Neuron (in vitro differentiated cells): ENCODE measurements around the gene CAMK1D.
"Not testable (repeated sequence)": the region's sequence is repeated elsewhere in the genome, so short reads cannot be mapped to it uniquely, and the experiment has no call there.

Experiments
- H2AFZ ChIP-seq: one replicate; pipeline ENCODE4 v1.6.1; 2013; ENCODE audit warnings: low read depth, mild to moderate bottlenecking, inconsistent platforms, low read length, moderate library complexity
- H3K27me3 ChIP-seq: one replicate; pipeline ENCODE4 v1.6.1; 2013; ENCODE audit warnings: low read length; ENCODE audit not compliant: insufficient read depth
- H3K36me3 ChIP-seq: one replicate; pipeline ENCODE4 v1.6.1; 2013; ENCODE audit warnings: low read length; ENCODE audit not compliant: insufficient read depth
- H3K4me1 ChIP-seq: one replicate; pipeline ENCODE4 v1.6.1; 2013; ENCODE audit warnings: low read length; ENCODE audit not compliant: insufficient read depth
- H3K4me3 ChIP-seq: 2 replicates; pipeline ENCODE4 v1.5.1; 2013; ENCODE audit warnings: mild to moderate bottlenecking, low read length, moderate library complexity
- H3K9me3 ChIP-seq: one replicate; pipeline ENCODE4 v1.6.1; 2013; ENCODE audit warnings: low read length

CAMK1D gene

GRCh38 chr10:12803776-12804175, 454.4 kb downstream of the CAMK1D start:
- Histone ChIP-seq H3K9me3 (peaks cover 3% of the 10 kb centered on the region), H3K4me3 (no peak overlapping the region), H3K36me3 (peaks cover 3% of the 10 kb centered on the region), H3K27me3 (no peaks in the 10 kb centered on the region), H2AFZ (no peak overlapping the region), H3K4me1 (no peaks in the 10 kb centered on the region)

- no peaks in the 10 kb centered on the region for H3K9me3 ChIP-seq
- no peaks in the 10 kb centered on the region for H3K27me3 ChIP-seq
- no peak overlapping the region for H3K4me3 ChIP-seq
- no peak overlapping the region for H2AFZ ChIP-seq
- no peaks in the 10 kb centered on the region for H3K36me3 ChIP-seq
- H3K4me1 ChIP-seq = no peaks in the 10 kb centered on the region
These were observed 457.1 kb downstream of the CAMK1D start for GRCh38 chr10:12806228-12807095.

DNA sequence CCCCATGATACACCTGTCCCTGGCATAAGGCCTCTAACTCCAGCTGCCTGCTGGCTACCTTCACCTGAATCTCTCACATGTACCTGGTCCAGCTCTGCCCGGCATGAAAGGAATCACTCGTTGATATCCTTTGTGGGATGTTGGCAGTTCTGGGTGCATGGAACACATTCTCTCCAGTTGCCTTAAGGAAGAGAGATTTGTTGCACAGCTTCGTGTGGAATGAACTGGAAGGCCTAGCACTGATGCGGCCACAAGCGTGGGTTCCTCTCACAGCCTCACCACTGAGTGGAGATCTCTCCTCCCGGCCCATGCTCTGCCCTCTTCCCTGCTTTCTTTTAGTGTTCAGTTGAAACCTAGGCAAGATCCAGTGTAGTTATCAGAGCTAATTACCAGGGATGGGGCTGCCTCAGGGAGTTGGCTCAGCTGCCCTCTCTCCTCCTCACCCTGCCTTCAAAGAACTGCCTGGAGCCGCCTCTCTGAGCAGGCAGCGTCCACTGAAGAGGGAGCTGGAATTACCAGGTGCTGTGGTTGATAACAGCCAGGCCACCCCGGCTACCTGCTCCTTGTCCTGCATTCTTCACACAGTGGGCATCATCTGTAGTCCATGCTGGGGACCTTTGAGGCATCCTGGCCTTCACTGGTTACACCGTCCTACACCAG, 457.9 kb downstream of the CAMK1D start:
- H3K36me3 ChIP-seq = no peaks in the 10 kb centered on the region
- H3K27me3 ChIP-seq = no peaks in the 10 kb centered on the region
- H3K4me1 ChIP-seq = no peaks in the 10 kb centered on the region
- no peaks in the 10 kb centered on the region for H3K9me3 ChIP-seq
- no peak overlapping the region for H2AFZ ChIP-seq
- no peak overlapping the region for H3K4me3 ChIP-seq

DNA sequence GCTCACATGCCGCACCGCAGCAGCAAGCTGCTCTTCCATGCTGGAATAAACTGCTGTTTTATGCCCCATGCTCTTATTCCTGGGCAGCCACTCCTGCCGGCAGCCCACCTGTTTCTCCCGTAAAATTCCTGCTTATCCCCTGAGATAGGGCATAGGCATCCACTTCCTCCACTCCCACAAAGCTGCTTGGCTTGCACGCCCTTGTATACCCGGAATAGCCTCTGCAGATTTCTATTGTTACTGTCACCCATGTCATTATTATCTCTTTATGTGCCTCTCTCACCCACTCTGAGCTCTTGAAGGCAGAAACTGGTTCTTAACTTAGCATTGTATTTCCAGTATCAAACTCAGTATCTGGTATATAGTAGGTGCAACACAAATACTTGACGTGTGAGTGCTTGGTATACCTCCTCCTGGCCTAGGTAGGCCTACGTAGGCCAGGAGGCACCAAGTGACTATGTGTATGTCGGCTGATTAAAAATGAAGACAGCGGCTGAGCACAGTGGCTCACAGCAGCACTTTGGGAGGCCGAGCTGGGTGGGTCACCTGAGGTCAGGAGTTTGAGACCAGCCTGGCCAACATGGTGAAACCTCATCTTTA, 458.8 kb downstream of the CAMK1D start:
- no peaks in the 10 kb centered on the region for H3K4me1 ChIP-seq
- H3K9me3 ChIP-seq = no peaks in the 10 kb centered on the region
- no peaks in the 10 kb centered on the region for H3K36me3 ChIP-seq
- no peak overlapping the region for H2AFZ ChIP-seq
- H3K4me3 ChIP-seq = no peak overlapping the region
- H3K27me3 ChIP-seq = no peaks in the 10 kb centered on the region

DNA sequence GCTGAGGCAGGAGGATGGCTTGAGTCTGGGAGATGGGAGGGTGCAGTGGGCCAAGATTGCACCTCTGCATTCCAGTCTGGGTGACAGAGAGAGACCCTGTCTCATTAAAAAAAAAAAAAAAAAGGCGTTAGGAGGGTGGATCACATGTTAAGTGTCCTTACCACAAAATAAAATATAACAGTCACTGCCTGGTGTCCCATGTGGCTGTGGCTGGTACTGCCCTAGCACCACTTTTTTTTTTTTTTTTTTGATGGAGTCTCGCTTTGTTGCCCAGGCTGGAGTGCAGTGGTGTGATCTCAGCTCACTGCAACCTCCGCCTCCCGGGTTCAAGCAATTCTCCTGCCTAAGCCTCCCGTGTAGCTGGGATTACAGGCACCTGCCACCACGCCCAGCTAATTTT, 460.7 kb downstream of the CAMK1D start:
- not testable (repeated sequence) for H3K27me3 ChIP-seq, H2AFZ ChIP-seq, H3K4me3 ChIP-seq, H3K4me1 ChIP-seq
- H3K36me3 ChIP-seq = peaks cover 11% of the 10 kb centered on the region
- H3K9me3 ChIP-seq = peaks cover 11% of the 10 kb centered on the region

DNA sequence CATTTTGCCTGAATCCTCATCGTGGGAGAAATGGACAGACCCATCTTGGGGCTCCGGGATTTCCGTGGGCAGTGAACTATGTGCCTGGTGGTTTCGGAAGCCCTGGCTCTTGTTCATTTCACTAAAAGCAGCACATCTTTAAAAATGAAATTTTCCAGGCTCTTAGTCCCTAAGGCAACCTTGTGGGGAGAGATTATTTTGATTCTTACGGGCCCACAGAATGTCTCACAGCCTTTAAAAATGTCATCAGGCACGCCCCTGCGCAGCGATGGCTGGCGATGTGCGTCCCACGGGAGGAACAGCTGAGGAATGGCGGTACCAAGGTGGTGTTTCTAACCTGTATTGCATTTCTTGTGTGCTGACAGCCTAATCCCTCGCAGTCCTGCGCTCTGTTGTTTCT, 462.5 kb downstream of the CAMK1D start:
- H3K27me3 ChIP-seq = no peaks in the 10 kb centered on the region
- H3K4me1 ChIP-seq = no peaks in the 10 kb centered on the region
- no peak overlapping the region for H2AFZ ChIP-seq
- H3K9me3 ChIP-seq = peaks cover 15% of the 10 kb centered on the region
- peaks cover 18% of the 10 kb centered on the region for H3K36me3 ChIP-seq
- H3K4me3 ChIP-seq = no peak overlapping the region

DNA sequence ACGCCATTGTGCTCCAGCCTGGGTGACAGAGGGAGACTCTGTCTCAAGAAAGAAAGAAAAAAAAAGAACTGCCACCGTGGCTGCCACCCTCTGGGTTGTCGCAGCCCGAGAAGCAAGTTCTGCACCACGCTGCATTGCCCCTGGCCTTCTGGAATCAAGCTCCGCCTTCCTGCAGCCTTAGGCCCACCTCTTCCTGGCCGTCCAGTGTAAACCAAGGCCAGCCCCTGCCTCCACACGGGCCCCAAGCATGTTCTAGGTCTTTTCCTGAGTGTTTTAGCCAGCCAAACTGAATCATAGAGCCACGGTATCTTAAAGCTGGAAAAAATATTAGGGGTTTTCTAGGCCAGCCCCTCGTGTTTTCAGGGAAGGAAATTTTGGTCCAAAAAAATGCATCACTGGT, 463.2 kb downstream of the CAMK1D start:
- Histone ChIP-seq H3K4me1 (no peaks in the 10 kb centered on the region), H3K36me3 (peaks cover 18% of the 10 kb centered on the region), H3K9me3 (peaks cover 15% of the 10 kb centered on the region), H2AFZ (no peak overlapping the region), H3K4me3 (no peak overlapping the region), H3K27me3 (no peaks in the 10 kb centered on the region)

- Histone ChIP-seq H3K4me3 (no peak overlapping the region), H2AFZ (no peak overlapping the region), H3K9me3 (peaks cover 15% of the 10 kb centered on the region), H3K27me3 (no peaks in the 10 kb centered on the region), H3K4me1 (no peaks in the 10 kb centered on the region), H3K36me3 (peaks cover 18% of the 10 kb centered on the region)
These were observed 464.8 kb downstream of the CAMK1D start for GRCh38 chr10:12814166-12814565.

GRCh38 chr10:12819071-12819470, 469.7 kb downstream of the CAMK1D start:
- Histone ChIP-seq H3K36me3 (peaks cover 19% of the 10 kb centered on the region), H3K4me1 (no peaks in the 10 kb centered on the region), H2AFZ (no peak overlapping the region), H3K27me3 (no peaks in the 10 kb centered on the region), H3K9me3 (peaks cover 13% of the 10 kb centered on the region), H3K4me3 (no peak overlapping the region)

- peaks cover 7% of the 10 kb centered on the region for H3K9me3 ChIP-seq
- H3K4me3 ChIP-seq = no peak overlapping the region
- H3K4me1 ChIP-seq = no peaks in the 10 kb centered on the region
- peaks cover 14% of the 10 kb centered on the region for H3K36me3 ChIP-seq
- no peaks in the 10 kb centered on the region for H3K27me3 ChIP-seq
- no peak overlapping the region for H2AFZ ChIP-seq
These were observed 470.3 kb downstream of the CAMK1D start for GRCh38 chr10:12819656-12820055.

DNA sequence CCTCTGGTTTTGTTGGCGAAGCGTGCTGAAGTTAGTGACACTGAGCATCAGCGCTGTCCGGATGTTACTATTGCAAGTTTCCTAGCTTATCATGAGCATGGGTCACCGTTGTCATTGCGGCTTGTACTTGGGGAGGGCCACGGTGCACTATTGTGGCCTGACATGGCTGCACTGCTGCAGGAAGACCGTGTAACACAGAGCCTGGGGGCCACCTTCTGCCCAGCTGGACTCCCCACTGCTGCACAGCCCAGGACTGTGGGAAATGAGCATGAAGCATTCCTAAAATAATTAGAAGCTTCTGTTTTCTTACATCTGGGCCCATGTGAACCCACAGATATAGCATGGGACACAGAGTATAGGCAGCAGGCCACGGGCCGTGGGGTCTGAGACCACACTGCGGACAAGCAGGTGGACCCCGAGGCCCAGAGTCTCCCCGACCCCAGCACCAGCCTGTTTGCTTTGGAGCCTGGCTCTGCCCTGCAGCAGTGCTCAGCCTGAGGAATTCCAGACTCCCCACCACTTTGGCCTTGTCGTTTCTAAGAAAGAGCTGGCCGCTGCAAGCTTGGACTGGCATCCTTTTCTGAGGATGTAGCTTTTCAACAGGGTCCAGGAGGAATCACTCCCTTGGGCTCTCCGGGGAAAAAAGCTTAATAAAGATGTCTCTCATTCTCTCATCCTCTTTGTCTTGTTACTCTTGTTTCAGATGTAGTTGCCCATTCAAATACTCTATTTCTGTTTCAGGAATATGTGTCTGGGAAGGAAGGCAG, 473.0 kb downstream of the CAMK1D start:
- H3K27me3 ChIP-seq = no peaks in the 10 kb centered on the region

DNA sequence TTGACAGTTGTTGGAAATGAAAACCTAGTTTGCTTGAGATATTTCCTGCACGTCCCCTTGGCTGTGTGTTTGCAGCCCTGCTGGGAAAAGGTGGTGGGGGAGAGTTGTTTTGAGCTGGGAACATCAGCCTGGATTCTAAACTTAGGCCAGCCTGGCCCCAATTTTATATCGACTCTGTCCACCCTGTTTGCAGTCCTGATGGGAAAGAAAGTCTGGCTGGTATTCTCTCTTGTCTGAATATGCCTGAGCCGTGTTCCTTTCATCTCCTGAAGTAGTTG, 473.5 kb downstream of the CAMK1D start:
- H3K4me1 ChIP-seq = no peaks in the 10 kb centered on the region
- H2AFZ ChIP-seq = no peak overlapping the region
- H3K4me3 ChIP-seq = no peak overlapping the region
- no peaks in the 10 kb centered on the region for H3K9me3 ChIP-seq
- H3K36me3 ChIP-seq = peaks cover 5% of the 10 kb centered on the region
- no peaks in the 10 kb centered on the region for H3K27me3 ChIP-seq

More for the DNA sequence above, 473.0 kb downstream of the CAMK1D start:
- Histone ChIP-seq H3K36me3 (peaks cover 5% of the 10 kb centered on the region), H3K9me3 (no peaks in the 10 kb centered on the region), H2AFZ (no peak overlapping the region), H3K4me1 (no peaks in the 10 kb centered on the region), H3K4me3 (no peak overlapping the region)

DNA sequence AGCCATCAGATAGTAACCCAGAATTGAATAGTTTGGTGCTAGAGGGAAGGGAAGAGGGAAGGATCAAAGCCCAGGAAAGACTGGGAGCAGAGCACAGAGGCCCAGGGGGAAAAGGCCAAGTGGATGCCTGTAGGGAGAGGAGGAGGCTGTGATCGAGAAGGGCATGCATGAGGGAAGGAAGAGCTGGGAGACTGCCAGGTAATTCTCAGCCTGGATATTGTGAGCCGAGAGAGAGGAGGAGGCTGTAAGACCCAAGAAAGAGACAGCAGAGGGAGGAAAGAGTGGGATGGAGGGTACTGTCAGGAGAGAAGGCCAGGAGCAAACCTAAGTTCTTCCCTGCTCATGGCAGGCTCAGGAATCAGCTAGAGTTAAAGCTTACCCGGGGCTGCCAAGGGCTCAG, 474.0 kb downstream of the CAMK1D start:
- no peak overlapping the region for H2AFZ ChIP-seq
- H3K36me3 ChIP-seq = peaks cover 5% of the 10 kb centered on the region
- H3K27me3 ChIP-seq = no peaks in the 10 kb centered on the region
- no peak overlapping the region for H3K4me3 ChIP-seq
- H3K9me3 ChIP-seq = no peaks in the 10 kb centered on the region
- H3K4me1 ChIP-seq = no peaks in the 10 kb centered on the region
